NCI-H2081 treated with DMSO at 0.1 percent for 48 hours (cell line): Measurements from ENCODE around the gene ST3GAL4.
"Not testable (repeated sequence)": the region's sequence is repeated elsewhere in the genome, so short reads cannot be mapped to it uniquely, and the experiment has no call there.

Source experiments
- DNase-seq: peaks from one replicate; lab custom pipeline; 2025; lab: John Stamatoyannopoulos, UW

ST3GAL4 gene

GRCh38 chr11:126355324-126355925 is at the start of gene ST3GAL4:
Gene ST3GAL4, plus strand, starts transcription at chr11:126355686. Its CDS starts 50,470 bp downstream, at chr11:126406156.
- no peak for DNase-seq

GRCh38 chr11:126305699-126306098 is 49.8 kb upstream of the ST3GAL4 start:
- no peak for DNase-seq

GRCh38 chr11:126307706-126308105 is 47.8 kb upstream of the ST3GAL4 start:
- no peak for DNase-seq

GRCh38 chr11:126308271-126308671 is 47.2 kb upstream of the ST3GAL4 start:
- DNase-seq, result no peak

DNA sequence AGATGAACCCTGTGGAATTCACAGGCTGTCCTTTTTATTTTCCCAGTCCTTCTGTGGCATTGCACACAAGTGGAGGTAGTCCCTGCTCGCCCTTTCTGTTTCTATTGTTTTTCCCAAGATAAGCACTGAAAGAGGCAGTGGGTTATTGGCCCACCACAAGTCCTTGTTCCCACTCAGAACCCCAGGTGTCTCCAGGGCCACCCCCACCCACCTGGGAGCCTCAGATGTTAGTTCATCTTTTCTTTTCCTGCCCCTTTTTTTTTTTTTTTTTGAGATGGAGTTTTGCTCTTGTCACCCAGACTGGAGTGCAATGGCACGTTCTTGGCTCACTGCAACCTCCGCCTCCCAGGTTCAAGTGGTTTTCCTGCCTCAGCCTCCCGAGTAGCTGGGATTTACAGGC is 46.7 kb upstream of the ST3GAL4 start:
- not testable (repeated sequence) for DNase-seq

DNA sequence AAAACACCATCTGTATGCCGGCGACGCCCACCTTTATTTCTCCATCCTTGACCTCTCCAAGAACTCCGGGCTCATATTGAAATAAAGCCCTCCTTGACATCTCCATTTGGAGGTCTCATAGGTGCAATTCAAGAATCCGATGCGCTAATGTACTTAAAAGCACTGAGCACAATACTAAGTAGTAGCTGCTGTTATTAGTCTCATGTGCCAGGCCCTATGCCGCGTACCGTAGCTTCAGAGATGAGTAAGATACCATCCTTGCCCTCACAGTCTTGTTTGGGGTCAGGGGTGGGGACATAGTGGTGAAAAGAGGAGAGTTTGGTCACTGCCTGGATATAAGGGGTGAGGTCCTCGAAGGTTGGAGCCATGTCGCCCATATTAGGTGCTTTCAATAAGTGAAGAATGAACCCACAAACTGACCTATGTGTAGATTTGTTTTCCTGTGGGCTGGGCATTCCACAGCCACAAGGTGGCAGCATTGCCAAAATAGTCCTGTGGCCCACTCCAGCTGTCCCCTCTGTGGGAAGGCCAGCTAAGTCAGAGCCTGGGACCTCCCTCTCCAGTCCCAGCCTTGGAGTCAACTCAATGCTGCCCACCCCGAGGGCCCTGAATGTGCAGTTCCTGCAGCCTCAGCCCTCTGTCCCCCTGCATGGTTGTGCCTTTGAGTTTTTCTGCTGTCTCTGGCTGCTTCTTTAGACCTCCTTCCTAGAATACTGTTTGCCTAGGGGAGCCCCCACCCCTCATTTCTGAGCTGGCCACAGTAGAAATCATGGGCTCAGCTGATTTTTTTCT is 45.1 kb upstream of the ST3GAL4 start:
- no peak for DNase-seq

DNA sequence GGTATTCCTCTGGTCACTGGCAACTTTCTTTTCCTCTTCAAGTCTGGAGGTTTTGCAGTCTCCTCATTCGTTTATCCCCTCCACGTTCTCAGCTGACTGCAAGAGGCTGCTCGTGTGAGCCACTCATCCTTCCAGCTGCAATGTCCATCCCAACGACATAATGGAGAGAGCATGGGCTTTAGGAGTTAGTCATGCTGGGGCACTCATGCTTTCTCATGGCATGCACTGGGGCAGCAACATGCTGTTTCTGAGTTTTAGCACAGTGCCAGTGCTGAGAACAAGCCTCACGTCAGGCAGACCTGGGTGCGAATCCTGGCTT is 44.5 kb upstream of the ST3GAL4 start:
- no peak for DNase-seq

DNA sequence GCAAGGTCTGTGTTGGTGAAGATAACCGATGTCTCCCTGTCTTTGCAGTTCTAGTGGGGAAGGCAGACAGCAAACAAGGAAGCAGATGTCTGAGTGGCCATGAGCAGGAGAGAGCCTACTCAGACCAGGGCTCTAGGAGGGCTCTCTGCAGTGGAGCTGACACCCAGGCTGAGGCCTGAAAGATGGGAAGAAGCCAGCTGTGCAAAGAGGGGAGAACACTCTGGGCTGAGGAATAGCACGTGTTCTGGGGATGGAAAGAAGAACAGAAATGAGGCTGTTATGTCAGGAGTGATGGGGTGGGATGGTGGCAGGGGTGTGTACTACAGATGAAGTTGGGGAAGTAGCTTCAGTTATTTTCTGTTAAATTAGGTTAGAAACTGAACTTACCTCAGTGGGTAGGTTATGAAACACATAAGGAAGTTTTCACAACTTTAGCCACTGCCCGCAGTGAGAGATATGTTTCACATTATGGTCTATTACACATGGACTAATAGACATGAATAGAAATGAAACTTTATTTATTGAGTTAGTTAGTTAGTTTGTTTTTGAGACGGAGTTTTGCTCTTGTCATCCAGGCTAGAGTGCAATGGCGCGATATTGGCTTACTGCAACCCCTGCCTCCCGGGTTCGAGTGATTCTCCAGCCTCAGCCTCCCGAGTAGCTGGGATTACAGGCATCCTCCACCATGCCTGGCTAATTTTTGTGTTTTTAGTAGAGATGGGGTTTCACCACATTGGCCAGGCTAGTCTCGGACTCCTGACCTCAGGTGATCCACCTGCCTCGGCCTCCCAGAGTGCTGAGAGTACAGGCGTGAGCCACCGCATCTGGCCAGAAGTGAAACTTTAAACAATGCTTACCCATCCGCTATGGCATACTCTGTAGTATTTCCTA is 43.8 kb upstream of the ST3GAL4 start:
- DNase-seq, result no peak

- DNase-seq, result no peak
Observed at GRCh38 chr11:126312961-126313360, 42.5 kb upstream of the ST3GAL4 start.

GRCh38 chr11:126313826-126314225 is 41.7 kb upstream of the ST3GAL4 start:
- no peak for DNase-seq

DNA sequence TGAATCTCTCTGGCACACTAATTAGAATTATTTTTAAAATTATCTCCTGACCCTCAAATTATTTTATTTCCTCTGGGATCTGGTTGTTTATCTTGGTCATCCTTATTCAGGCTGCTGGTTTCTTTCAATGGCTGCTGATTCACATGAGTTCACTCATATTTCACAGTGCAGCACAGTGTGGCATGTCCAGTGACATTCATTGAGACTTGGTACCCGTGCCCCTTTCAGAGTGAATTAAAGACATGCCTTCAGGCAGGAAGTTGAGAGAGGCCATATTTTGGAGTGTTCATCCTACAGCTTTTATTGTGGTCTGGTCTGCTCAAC is 38.1 kb upstream of the ST3GAL4 start:
- no peak for DNase-seq

- no peak for DNase-seq
Observed at GRCh38 chr11:126317756-126318573, 37.5 kb upstream of the ST3GAL4 start.

GRCh38 chr11:126318574-126319373 is 36.7 kb upstream of the ST3GAL4 start:
- DNase-seq, result no peak

DNA sequence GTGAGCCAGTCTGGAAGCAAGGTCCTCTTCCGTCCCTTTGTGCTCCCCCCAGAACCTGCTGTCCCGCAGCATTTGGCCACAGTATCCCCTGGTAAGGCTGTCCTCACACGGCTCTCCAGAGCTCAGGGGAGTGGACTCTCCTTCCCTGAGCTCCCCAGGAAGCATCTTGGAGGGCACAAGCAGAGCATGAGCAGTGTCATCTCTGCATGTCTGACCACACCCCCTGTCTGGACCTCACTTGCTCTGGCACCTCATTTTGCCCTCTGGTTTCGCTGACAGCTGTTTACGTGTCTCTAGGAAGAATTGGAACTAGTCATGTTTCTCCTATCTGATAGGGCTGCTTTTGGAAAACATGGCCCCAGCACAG is 36.1 kb upstream of the ST3GAL4 start:
- no peak for DNase-seq

- no peak for DNase-seq
Observed at GRCh38 chr11:126322996-126323395, 32.5 kb upstream of the ST3GAL4 start.

GRCh38 chr11:126327281-126328000 is 28.0 kb upstream of the ST3GAL4 start:
- no peak for DNase-seq

- no peak for DNase-seq
Observed at GRCh38 chr11:126328001-126328390, 27.5 kb upstream of the ST3GAL4 start.

- DNase-seq, result no peak
Observed at GRCh38 chr11:126328444-126328843, 27.0 kb upstream of the ST3GAL4 start.

- DNase-seq, result no peak
Observed at GRCh38 chr11:126328938-126329643, 26.4 kb upstream of the ST3GAL4 start.

- no peak for DNase-seq
Observed at GRCh38 chr11:126329644-126330211, 25.8 kb upstream of the ST3GAL4 start.
